NCI-H446 (cell line): ENCODE measurements around the gene UGGT1.

ENCODE experiments used
- DNase-seq, 2 experiments: peaks; one replicate each; lab custom pipeline; 2025; lab: John Stamatoyannopoulos, UW

Gene UGGT1, protein sequence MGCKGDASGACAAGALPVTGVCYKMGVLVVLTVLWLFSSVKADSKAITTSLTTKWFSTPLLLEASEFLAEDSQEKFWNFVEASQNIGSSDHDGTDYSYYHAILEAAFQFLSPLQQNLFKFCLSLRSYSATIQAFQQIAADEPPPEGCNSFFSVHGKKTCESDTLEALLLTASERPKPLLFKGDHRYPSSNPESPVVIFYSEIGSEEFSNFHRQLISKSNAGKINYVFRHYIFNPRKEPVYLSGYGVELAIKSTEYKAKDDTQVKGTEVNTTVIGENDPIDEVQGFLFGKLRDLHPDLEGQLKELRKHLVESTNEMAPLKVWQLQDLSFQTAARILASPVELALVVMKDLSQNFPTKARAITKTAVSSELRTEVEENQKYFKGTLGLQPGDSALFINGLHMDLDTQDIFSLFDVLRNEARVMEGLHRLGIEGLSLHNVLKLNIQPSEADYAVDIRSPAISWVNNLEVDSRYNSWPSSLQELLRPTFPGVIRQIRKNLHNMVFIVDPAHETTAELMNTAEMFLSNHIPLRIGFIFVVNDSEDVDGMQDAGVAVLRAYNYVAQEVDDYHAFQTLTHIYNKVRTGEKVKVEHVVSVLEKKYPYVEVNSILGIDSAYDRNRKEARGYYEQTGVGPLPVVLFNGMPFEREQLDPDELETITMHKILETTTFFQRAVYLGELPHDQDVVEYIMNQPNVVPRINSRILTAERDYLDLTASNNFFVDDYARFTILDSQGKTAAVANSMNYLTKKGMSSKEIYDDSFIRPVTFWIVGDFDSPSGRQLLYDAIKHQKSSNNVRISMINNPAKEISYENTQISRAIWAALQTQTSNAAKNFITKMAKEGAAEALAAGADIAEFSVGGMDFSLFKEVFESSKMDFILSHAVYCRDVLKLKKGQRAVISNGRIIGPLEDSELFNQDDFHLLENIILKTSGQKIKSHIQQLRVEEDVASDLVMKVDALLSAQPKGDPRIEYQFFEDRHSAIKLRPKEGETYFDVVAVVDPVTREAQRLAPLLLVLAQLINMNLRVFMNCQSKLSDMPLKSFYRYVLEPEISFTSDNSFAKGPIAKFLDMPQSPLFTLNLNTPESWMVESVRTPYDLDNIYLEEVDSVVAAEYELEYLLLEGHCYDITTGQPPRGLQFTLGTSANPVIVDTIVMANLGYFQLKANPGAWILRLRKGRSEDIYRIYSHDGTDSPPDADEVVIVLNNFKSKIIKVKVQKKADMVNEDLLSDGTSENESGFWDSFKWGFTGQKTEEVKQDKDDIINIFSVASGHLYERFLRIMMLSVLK (N-terminal part only)

DNA sequence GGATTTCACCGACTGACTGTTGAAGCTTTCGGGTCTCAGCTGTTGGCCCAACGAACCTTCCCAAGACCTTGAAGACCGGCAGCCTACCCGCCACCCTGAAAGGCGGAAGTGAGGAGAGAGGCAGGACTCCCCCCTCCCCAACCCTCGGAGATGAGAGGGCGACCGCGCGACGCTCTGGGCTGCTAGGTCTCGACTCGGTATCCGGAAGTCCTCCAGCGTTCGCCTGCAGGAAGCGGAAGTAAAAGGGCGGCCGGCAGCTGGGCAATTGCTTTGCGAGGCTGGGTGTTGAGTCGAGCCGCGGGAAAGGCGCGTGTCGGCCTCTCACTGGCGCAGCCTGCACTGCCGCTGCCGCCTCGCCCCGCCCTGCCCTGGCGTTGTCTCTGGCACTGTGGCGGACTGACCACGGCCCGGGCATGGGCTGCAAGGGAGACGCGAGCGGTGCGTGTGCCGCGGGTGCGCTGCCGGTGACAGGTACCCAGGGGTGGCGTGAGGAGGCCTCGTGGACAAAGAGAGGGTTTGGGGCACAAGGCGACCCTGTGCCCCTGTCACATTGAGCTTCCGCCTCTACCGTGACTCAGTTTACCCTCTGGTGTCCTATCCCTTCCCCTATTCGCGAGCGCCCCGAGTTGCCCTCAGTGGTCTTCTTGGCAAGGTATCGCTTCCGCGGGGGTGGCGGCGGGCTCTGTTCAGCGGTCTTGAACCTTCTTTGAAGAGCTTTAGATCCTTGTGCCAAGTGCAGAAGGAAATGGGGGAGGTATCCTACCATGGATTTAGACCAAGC is at the start of gene UGGT1:
Gene UGGT1 (plus strand): TSS at position 256 of the 781 bp plus-strand sequence. CDS start 158 bp downstream, at position 414.
- DNase-seq = peak; percentile 93 to 97

DNA sequence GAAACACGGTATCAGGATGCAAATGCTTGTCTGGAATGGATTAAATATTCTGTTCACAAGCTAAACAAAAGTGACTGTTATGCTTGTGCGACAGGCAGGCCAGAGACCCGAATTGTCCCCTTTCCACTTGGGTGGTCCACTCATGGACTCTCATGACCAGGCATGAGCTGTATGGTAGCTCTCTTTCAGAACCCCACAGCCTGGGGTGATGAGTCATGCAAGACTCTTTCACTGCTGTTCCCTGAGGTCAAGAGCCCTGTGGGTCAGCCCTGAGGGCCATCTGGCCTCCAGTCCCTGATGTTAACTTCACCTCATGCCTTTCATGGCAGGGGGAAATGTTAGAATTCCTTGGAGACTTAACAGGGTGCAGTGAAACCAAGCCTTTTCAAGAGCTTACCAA is 49.4 kb upstream of the UGGT1 start:
- DNase-seq = no peak

DNA sequence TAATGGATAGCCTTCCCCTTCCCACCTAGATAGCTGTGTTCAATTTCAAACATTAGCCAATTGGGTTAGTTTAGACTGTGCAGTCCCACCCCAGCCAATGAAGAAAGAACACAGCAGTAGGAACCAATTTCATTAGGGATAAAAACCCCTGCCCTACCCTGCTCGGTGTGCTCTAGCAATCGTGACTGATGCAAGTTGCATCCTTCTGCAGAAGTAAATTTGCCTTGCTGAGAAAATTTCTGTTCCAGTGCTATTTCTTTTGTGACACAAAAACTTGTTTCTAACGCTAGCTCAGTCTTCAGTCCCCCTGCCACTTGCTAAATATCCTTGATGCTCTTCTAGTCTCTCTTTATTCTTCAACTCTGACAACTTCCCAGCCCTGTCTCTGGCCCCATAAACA is 48.0 kb upstream of the UGGT1 start:
- DNase-seq = no peak

DNA sequence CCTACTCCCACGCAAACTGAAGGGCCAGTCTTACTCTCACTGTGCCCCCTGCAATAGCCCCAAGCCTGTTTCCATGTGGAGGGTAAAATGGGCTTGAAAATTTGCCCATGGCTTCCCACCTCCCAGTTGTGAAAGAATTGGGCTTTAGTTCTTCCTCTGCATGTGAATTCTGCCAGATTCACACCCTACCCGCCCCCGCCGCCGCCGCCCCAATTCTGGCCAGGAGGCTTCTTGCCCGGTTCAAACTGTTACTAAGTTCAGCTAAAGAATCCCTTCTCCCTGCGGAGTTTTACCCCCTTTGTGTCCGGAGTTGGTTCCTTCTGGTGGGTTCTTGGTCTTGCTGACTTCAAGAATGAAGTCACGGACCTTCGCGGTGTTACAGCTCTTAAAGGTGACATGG is 37.7 kb upstream of the UGGT1 start:
- no peak for DNase-seq

DNA sequence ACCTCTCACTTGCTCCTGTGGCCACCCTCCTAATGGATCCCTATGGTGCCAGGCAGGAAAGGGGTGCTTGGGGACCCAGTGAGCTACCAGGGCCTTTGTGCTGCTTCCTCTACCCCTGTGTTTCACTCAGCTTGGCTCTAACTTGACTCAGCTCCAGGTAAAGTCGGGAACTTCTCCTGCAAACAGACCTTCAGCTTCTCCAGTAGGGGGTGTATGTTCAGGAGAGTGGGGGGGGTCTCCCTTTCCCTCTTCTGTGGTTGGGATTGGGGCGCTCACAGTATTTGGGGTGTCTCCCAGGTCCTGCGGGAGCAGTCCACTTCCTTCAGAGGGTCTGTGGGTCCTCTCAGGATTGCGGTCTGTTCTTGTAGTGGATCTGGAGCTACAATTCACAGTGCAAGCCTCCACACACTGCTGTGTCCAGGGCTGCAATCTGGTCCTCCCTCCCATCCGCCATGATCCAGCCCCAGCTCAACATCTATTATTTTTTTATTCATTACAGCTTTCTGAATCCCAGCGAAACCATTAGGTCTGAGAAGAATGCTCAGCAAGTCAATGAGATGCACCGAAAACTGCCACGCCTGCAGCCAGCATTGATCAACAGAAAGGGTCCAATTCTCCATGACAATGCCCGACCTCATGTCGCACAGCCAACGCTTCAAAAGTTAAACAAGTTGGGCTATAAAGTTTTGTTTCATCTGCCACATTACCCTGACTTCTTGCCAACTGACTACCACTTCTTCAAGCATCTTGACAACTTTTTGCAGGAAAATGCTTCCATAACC is 36.7 kb upstream of the UGGT1 start:
- DNase-seq = no peak

DNA sequence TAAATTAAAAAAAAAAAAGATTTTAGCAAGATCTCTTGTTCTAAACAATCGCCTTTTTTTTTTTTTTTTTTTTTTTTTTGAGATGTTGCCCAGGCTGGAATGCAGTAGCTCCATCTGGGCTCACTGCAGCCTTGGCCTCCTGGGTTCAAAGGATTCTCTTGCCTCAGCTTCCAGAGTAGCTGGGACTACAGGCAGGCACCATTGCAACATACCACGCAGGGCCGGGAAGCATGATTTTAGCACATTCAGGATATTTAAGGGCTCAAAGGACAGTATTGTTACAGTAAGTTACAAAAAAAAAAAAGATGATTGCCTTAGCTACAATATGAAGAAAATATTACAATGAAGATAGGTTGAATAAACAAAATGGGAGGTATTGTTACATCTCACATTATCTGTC is 33.7 kb upstream of the UGGT1 start:
- DNase-seq = no peak

DNA sequence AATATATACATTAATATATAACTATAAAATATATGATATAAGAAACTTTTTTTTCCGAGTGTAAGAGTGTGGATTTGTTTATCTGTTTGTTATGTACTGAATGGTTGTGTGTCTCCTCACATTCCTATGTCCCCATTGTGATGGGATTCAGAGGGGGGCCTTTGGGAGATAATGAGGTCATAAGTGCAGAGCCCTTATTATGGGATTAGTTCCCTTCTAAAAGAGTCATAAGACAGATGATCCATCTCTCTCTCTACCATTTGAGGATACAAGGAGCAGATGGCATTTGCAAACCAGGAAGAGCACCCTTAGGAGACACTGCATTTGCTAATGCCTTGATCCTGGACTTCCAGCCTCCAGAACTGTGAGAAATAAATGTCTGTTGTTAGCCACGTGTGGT is 32.9 kb upstream of the UGGT1 start:
- DNase-seq = no peak

DNA sequence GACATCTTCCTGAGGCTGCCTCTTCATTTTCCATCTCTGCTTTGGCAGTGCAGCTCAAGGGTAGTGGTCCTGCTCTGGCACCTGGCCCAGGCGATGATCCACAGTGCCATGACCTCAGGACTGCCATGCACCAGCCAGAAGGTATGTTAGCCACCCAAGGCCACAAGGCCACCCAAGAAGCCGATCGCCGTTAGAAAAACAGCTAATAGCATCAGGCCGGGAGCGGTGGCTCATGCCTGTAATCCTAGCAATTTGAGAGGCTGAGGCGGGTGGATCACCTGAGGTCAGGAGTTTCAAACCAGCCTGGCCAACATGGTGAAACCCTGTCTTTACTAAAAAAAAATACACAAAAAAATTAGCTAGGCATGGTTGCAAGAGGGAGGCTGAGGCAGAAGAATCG is 28.4 kb upstream of the UGGT1 start:
- no peak for DNase-seq

DNA sequence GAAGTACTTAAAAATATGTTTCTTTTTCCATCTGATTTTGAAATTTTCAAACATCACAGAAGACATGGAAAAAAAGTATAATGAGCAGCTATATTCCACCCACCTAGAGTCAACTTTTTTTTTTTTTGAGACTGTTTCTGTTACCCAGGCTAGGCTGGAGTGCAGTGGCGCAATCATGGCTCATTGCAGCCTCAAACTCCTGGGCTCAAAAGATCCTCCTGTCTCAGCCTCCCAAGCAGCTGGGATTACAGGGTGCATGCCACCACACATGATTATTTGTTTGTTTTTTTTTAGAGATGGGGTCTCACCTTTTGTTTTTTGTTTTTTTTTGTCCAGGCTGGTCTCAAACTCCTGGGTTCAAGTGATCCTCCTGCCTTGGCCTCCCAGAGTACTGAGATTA is 26.6 kb upstream of the UGGT1 start:
- no peak for DNase-seq

DNA sequence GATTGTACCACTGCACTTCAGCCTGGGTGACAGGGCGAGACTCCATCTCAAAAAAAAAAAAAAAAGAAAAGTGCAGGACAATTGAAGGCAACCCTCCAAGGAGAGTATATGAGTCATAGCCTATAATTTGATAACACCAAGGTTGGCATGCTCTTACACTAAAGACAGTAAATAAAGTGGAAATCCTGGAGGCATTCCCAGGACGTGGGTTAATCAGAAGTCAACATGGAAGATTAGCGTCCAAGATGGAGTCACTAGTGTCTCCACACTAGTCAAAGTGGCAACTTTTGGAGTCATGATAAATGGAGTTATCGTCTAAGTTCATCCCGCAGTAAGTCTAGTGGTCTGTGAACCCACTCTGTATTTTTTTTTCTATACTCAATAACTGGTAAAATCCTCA is 21.2 kb upstream of the UGGT1 start:
- no peak for DNase-seq

DNA sequence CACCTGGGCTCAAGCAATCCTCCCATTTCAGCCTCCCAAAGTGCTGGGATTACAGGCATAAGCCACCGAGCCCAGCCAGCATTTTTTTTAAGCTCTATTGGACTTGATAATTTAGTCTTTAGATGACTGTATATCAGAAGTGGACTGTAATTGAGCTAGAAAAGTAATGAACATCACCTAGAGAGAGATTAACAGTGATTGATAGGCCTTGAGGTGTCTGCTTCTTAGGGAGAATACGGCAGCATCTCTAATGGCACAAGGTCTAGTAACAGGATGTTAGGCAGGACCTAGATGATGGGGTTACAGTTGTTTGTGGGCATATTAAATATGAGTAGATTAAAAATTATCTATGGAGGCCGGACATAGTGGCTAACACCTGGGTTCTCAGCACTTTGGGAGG is 17.7 kb upstream of the UGGT1 start:
- DNase-seq = no peak

DNA sequence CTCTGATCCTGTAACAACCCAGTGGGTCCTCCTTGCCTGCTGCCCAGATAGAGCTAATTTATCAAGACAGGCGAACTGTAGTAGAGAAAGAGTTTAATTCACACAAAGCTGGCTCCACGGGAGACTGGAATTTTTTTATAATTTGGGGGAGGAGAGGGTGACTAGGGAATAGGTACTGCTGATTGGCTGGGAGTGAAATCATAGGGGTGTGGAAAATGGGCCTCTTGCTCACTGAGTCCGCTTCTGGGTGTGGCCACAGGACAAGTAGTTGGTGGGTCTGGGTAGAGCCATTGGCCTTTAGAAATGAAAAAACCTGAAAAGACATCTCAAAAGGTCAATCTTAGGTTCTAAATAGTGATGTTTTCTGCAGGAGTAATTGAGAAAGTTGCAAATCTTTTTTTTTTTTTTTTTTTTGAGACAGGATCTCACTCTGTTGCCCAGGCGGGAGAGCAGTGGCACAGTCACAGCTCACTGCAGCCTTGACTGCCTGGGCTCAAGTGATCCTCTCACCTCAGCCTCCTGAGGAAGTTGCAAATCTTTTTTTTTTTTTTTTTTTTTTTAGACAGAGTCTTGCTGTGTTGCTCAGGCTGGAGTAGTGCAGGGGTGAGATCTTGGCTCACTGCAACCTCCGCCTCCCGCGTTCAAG is 14.4 kb upstream of the UGGT1 start:
- no peak for DNase-seq

DNA sequence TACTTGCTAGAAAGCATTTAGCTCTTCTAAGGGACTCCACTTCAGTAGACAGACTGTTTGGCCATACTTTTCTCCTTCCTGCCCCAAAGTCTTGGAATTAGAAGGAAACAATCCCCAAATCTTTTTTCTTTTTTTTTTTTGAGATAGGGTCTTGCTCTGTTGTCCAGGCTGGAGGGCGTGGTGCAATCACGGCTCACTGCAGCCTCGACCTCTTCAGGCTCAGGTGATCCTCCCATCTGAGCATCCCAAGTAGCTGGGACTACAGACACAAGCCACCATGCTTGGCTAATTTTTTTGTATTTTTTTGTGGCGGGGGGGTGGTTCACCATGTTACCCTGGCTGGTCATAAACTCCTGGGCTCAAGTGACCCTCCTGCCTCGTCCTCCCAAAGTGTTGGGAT is 6.2 kb upstream of the UGGT1 start:
- no peak for DNase-seq

DNA sequence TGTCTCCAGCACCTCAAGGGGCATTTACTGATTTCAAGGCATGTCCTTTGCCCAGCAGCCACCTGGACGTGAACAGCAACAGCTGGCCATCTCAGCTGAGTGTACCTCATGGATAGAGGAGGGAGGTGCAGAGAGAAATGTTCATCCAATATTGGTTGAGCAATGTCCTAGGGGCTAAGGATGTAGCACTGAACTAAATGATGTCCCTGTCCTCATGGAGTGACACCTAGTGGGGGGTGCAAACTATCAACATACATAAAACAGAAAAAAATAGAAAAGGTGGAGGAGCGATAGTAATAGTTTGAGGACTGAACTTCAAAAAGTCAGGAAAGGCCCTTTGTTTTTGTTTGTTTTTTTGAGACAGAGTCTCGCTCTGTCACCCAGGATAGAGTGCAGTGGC is 4.8 kb upstream of the UGGT1 start:
- DNase-seq = no peak

DNA sequence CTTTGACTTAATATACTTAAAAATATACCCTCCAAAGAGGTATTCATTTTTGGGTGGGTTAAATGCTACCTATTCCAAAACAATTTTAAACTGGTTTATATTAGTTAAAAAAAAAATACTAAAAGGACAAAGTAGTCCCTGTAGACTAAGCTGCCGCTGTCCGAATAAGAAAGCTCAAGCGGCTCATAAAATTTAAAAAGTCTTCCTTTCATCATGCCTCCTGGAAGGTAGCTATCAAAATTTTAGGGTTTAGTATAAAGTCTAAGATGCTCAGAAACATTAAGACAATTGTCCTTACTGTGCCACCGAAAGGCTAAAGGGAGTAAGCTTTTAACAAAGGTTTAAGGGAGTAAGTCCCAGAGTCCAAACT is 440 bp upstream of the UGGT1 start:
- no peak for DNase-seq

DNA sequence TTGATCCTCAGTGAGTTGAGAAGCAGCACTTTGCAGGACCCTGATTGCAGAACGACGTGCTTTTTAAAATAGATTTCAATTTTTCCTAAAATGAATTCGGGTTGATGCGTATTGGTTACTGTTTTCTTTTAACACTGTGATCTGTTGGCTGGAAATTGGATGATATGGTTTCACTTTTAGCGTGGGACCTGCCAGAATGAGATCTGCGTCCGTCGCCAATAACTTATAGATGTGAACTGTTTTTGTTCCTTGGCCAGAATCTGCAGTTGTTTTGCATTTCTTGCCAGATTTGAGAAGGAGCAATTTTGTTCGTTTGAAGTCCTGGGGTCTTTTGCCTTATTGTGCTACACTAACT is 703 bp downstream of the UGGT1 start:
- peak in 1 of 2 experiments; percentile 38 for DNase-seq

DNA sequence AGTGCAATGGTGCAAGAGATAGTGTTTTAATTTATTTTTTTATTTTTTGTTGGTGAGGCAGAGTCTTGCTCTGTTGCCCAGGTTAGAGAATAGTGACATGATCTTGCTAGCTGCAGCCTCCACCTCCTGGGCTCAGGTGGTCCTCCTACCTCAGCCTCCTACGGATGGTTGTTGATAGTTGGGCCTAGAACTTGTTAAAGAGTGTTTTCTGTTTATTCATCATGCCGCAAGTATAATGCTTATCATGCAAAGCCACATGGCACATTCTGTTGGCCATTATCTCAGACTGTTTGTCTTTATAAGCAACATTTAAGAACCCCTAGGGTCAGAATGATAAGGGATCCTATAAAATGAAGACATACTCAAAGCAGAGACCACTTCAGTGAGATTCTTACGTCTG is 1.7 kb downstream of the UGGT1 start:
- DNase-seq = no peak

DNA sequence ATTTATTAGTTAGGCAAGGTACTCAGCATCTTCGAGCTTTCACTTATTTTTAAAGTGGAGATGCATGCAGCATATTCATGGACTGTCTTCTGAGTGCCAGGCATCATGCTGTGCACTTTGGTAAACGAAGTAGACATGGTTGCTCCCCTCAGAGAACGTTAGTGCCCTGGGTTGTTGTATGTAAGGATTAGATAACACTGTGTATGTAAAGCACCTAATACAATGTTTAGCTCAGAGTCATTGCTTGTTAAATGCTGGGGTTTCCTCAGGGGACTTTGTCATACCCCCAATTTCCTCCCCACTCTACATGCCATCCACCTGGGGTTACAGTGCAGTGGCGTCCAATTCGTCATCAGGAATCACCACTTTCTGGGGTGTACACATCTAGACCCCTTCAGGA is 2.8 kb downstream of the UGGT1 start:
- DNase-seq = no peak

DNA sequence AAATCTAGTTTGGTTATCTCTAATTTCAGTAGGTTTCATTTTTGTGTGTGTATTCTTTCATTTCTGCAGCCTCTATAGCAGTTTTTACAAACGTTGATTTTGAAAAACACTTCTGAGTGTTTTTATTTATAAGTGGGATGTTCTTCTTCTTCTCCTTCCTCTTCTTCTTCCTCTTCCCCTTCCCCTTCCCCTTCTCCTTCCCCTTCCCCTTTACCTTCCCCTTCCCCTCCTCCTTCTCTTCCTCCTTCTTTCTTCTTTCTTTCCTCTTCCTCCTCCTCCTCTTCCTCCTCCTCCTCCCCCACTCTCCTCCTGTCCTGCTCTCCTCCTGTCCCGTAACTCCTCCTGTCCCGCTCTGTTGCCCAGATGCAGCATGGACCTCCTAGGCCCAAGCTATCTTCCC is 4.2 kb downstream of the UGGT1 start:
- DNase-seq = no peak

DNA sequence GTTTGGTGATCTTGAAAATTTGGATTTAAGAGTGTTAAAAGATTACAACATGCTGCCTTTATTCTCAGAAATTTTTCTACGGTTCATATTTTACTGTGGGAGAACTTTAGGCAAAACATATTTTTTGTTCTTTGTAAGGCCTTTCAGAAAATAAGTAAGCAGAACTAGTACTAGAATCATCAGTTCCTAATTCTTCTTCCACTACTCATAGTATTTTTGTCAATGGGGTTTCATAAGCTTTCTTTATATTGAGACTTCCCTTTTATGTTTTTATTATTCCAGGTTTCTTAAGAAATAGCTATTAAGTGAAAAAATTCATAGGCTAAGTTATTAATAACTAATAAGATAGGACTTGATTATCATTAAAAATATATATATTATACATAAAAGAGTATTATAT is 12.4 kb downstream of the UGGT1 start:
- no peak for DNase-seq

DNA sequence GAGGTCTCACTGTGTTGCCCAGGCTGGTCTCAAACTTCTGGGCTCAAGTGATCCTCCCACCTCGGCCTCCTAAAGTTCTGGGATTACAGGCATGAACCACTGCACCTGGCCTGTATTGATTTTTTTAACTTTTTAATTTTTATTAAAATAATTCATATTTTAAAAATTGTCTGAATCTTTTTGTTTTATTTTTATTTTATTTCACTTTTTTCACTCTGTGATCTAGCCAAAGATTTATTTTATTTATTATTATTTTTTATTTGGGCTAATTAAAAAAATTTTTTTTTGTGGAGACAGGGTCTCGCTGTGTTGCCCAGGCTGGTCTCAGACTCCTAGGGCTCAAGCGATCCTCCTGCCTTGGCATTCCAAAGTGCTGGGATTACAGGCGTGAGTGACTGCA is 14.1 kb downstream of the UGGT1 start:
- DNase-seq = no peak
